Measurements from ENCODE around the gene PLXDC1. TPM values are rescaled to one million over a fixed set of nuclear protein-coding genes. Genes with fewer than 3 reads are reported as not detected.

Gene PLXDC1
- total and polyA plus RNA-seq, 2 of the 8 experiments (the other 6 are each of a cell fraction or from before 2014, with no cell fraction given), result 4.1 to 14.6 TPM

GRCh38 chr17:39193346-39193745 is 41.9 kb upstream of the PLXDC1 start:
- Histone ChIP-seq H3K4ac (replicated peaks; ENCODE audit: insufficient read length, low read depth, low read length) (no peak overlapping the region), H3K9ac (replicated peaks in 1 of 4; ENCODE audit: extremely low read depth in 1 of 4, low read depth in 3 of 4, low read length in 3 of 4) (no peak overlapping the region), H4K91ac (replicated peaks; ENCODE audit: insufficient read length, low read length) (no peak overlapping the region), H2BK5ac (ENCODE audit: low read depth, low read length) (peak overlapping the region; percentile 80), H3K56ac (replicated peaks; ENCODE audit: insufficient read length, low read depth, low read length) (no peak overlapping the region), H4K8ac (ENCODE audit: extremely low read depth, insufficient read depth, low read length) (peak overlapping the region; percentile 23; the same call in 1 of the 2 replicates), H3K4me3 (ENCODE audit: extremely low read depth in 1 of 4, insufficient read depth in 2 of 4, low read depth in 3 of 4, low read length in 4 of 4) (no peak overlapping the region; a peak in 1 of 8 replicates), H4K20me1 (replicated peaks in 1 of 2; ENCODE audit: control insufficient read depth in 1 of 2, insufficient read depth in 2 of 2, low read length in 2 of 2) (peaks cover 2 to 27% of the 10 kb centered on the region in 2 experiments), H3K23me2 (ENCODE audit: low read depth, low read length) (peaks cover 6% of the 10 kb centered on the region; the same call in 1 of the 2 replicates), H2AFZ (ENCODE audit: low read length) (no peak overlapping the region), H3K79me1 (ENCODE audit: low read depth, low read length) (peaks cover 19% of the 10 kb centered on the region), H2BK12ac (ENCODE audit: low read depth, low read length) (0 out of 2 replicates have a peak overlapping the region, but pooled peaks have one; percentile 87), H3K18ac (ENCODE audit: extremely low read depth, low read length) (no peak overlapping the region), H2BK15ac (ENCODE audit: low read length) (no peak overlapping the region), H2BK20ac (ENCODE audit: low read length) (no peak overlapping the region), H3K4me1 (replicated peaks in 1 of 4; ENCODE audit: control insufficient read depth in 3 of 4, insufficient read depth in 4 of 4, low read length in 3 of 4) (peaks cover 3 to 27% (median 22%) of the 10 kb centered on the region in 4 experiments), H3K14ac (ENCODE audit: insufficient read length) (no peak overlapping the region), H3K27ac (ENCODE audit: low read depth, low read length) (no peak overlapping the region), H4K5ac (ENCODE audit: insufficient read length, low read depth, low read length) (no peak overlapping the region), H3K27me3 (replicated peaks in 1 of 4; ENCODE audit: control insufficient read depth in 3 of 4, extremely low read depth in 1 of 4, insufficient read depth in 3 of 4, low read length in 3 of 4) (no peaks in the 10 kb centered on the region), H3K79me2 (ENCODE audit: control insufficient read depth in 1 of 2, insufficient read depth in 2 of 2, low read length in 2 of 2) (peaks cover 0 to 34% of the 10 kb centered on the region in 2 experiments; a peak in 1 of 4 replicates), H3K23ac (ENCODE audit: insufficient read length) (no peak overlapping the region), H3K4me2 (ENCODE audit: insufficient read depth in 1 of 2, low read depth in 2 of 2, low read length in 2 of 2) (no peak overlapping the region), H3K36me3 (ENCODE audit: control insufficient read depth in 2 of 4, insufficient read depth in 4 of 4, low read length in 3 of 4) (peaks cover 5 to 38% (median 20%) of the 10 kb centered on the region in 4 experiments; a peak in 7 of 8 replicates), H3K9me3 (ENCODE audit: insufficient read depth in 2 of 2, low read depth in 1 of 2, low read length in 1 of 2) (no peaks in the 10 kb centered on the region), H2BK120ac (replicated peaks; ENCODE audit: low read depth, low read length) (no peak overlapping the region), H2AK5ac (ENCODE audit: low read depth, low read length) (peak overlapping the region; percentile 60; the same call in 1 of the 2 replicates)
- CTCF ChIA-PET (ENCODE audit: partially characterized antibody), result interaction anchor here (1.0 to 3.8 kb wide), 8 partner anchors 22 to 330 kb away, joined by 3 to 22 read pairs (median 4); no protein-coding TSS in a partner anchor
- TF ChIP-seq, protein P1, sequence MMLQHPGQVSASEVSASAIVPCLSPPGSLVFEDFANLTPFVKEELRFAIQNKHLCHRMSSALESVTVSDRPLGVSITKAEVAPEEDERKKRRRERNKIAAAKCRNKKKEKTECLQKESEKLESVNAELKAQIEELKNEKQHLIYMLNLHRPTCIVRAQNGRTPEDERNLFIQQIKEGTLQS (IDR thresholded peaks at IDR 0.05; ENCODE audit: insufficient read depth, low read depth, low read length), result no peak
- FAIRE-seq (no peak), DNase-seq (ENCODE audit: low read depth in 1 of 2, low spot score in 2 of 2) (no peak)
- whole genome bisulfite sequencing, 2 experiments (ENCODE audit: extremely low coverage in 1 of 2, insufficient coverage in 1 of 2, insufficient read length in 1 of 2, insufficient replicate concordance in 2 of 2, low coverage in 1 of 2, low lambda C conversion rate in 2 of 2, missing lambda C conversion rate in 1 of 2), result 90% methylated on average over 7 of the region's 10 CpGs; no CpG with 5 or more reads in 1 of the 2 experiments
- POLR2A ChIA-PET (ENCODE audit: partially characterized antibody), result interaction anchor here (1.1 to 5.9 kb wide), 2 partner anchors 12 to 51 kb away, joined by 3 to 51 read pairs; no protein-coding TSS in a partner anchor

Data from H1 (cell line).